Prostate gland (tissue), 2 donors: Measurements from ENCODE around the gene ANO3. TPM values are rescaled to one million over a fixed set of nuclear protein-coding genes. Genes with fewer than 3 reads are reported as not detected.

ENCODE experiments used
- DNase-seq: peaks from one replicate; pipeline ENCODE4 v3.0.0-alpha.2; 2019; ENCODE audit warnings: low spot score
- H3K27ac ChIP-seq, 2 donors: fragments of 200-600 bp; sonication (generic); 2 replicates each; pipeline ENCODE4 v1.5.1; 2017 to 2019
- H3K27me3 ChIP-seq: fragments of 200-600 bp; sonication (generic); replicated peaks from 2 replicates; pipeline ENCODE4 v1.5.1; 2019; ENCODE audit not compliant: insufficient read depth
- H3K36me3 ChIP-seq, 2 donors: fragments of 200-600 bp; sonication (generic); 1 replicate in 1 of 2; 2 replicates in 1 of 2; pipeline versions ENCODE4 v1.5.1 to v1.8.1; 2017 to 2019
- H3K4me1 ChIP-seq: fragments of 200-600 bp; sonication (generic); replicated peaks from 2 replicates; pipeline ENCODE4 v1.5.1; 2019
- H3K4me3 ChIP-seq, 2 donors: fragments of 200-600 bp; sonication (generic); 2 replicates each; pipeline ENCODE4 v1.5.1; 2017 to 2019
- H3K9me3 ChIP-seq: fragments of 200-600 bp; sonication (generic); 2 replicates; pipeline ENCODE4 v1.5.1; 2017
- POLR2A ChIP-seq: fragments of 450-650 bp; IDR thresholded peaks from one replicate; pipeline ENCODE4 v1.6.1; 2016; ENCODE audit warnings: antibody characterized with exemption, mild to moderate bottlenecking
- POLR2AphosphoS5 ChIP-seq: sonication (generic); formaldehyde crosslinking; IDR thresholded peaks from one replicate; pipeline ENCODE4 v1.6.1; 2017; ENCODE audit warnings: antibody characterized with exemption
- WGBS: methylation state at CpG from one replicate; pipeline ENCODE4 v1.1.5; 2018; 5-methylcytosine and 5-hydroxymethylcytosine counted together
- intact Hi-C: fragments of 100-400 bp; cut with DNase I; formaldehyde crosslinking; loops from one replicate; pipeline ENCODE4 v1.14.2; 2022
- total RNA-seq, 2 donors: library from RNA; depleted of rRNA; stranded (reverse); fragments of >200 nt; gene quantifications; one replicate each; pipeline ENCODE4 v1.1.0, GENCODE V29; 2016
- TF ChIP-seq, protein P1 (sequence below), 4 experiments: fragments of 200-600 bp in 2 of 4; fragments of 450-650 bp in 2 of 4; sonication (generic) in 2 of 4; IDR thresholded peaks; 1 replicate in 3 of 4; 2 replicates in 1 of 4; pipeline ENCODE4 v1.5.1; 2016 to 2019; ENCODE audit warnings: antibody characterized with exemption in 4 of 4, mild to moderate bottlenecking in 2 of 4, moderate library complexity in 2 of 4

ANO3 gene
- total RNA-seq, 2 donors from 2014 or later = 0.68 TPM; not detected in 1

GRCh38 chr11:26599876-26600434 is 268.0 kb downstream of the ANO3 start:
- no peak for DNase-seq
- no peaks in the 10 kb centered on the region for H3K9me3 ChIP-seq
- H3K4me3 ChIP-seq = no peak overlapping the region
- 22% methylated on average over 4 of the region's 4 CpGs for WGBS
- no peaks in the 10 kb centered on the region for H3K27me3 ChIP-seq
- no peak for TF ChIP-seq POLR2AphosphoS5
- TF ChIP-seq, protein P1, sequence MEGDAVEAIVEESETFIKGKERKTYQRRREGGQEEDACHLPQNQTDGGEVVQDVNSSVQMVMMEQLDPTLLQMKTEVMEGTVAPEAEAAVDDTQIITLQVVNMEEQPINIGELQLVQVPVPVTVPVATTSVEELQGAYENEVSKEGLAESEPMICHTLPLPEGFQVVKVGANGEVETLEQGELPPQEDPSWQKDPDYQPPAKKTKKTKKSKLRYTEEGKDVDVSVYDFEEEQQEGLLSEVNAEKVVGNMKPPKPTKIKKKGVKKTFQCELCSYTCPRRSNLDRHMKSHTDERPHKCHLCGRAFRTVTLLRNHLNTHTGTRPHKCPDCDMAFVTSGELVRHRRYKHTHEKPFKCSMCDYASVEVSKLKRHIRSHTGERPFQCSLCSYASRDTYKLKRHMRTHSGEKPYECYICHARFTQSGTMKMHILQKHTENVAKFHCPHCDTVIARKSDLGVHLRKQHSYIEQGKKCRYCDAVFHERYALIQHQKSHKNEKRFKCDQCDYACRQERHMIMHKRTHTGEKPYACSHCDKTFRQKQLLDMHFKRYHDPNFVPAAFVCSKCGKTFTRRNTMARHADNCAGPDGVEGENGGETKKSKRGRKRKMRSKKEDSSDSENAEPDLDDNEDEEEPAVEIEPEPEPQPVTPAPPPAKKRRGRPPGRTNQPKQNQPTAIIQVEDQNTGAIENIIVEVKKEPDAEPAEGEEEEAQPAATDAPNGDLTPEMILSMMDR (IDR thresholded peaks at IDR 0.05) = no peak
- no peak for TF ChIP-seq POLR2A
- H3K27ac ChIP-seq = no peak overlapping the region
- intact Hi-C loops = no loop called here
- no peaks in the 10 kb centered on the region for H3K36me3 ChIP-seq
- no peaks in the 10 kb centered on the region for H3K4me1 ChIP-seq

GRCh38 chr11:26607725-26608506 is 276.0 kb downstream of the ANO3 start:
- Histone ChIP-seq H3K27ac (no peak overlapping the region), H3K27me3 (no peaks in the 10 kb centered on the region), H3K4me1 (no peaks in the 10 kb centered on the region), H3K4me3 (no peak overlapping the region), H3K36me3 (no peaks in the 10 kb centered on the region), H3K9me3 (no peaks in the 10 kb centered on the region)
- TF ChIP-seq POLR2AphosphoS5 (no peak), POLR2A (no peak)
- TF ChIP-seq, protein P1 (IDR thresholded peaks at IDR 0.05) = no peak
- DNase-seq = no peak
- intact Hi-C loops = no loop called here
- 92% methylated on average over 7 of the region's 7 CpGs for whole genome bisulfite sequencing

DNA sequence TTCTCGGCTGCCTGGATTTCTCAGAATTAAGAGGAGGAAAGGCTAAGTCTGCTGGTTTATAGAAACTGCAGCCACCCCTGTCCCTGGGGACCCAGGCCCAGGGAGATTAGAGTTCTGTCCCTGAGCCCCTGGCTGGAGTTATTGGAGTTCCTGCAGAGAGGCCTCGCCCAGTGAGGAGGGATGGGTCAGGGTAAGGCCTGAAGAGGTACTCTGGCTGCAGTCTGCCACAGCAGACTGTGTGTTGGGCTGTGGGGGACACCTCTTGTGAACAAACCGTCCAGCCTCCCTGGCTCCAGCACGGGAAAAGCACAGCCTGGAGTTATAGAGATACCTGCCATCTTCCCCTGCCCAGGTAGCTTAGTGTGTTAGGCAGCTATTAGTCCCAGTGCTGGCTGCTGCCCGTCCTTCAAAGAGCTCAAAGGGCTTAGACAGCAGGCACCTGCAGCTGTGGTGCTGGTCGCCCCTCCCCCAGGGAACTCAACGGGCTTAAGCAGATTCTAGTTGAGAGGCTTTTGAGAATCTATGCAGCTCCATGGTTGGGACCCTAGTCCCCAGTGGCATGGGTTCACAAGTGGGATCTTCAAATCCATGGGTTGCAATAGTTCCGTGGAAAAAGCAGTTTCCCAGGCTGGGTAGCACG is 276.7 kb downstream of the ANO3 start:
- H3K4me1 ChIP-seq = no peaks in the 10 kb centered on the region

DNA sequence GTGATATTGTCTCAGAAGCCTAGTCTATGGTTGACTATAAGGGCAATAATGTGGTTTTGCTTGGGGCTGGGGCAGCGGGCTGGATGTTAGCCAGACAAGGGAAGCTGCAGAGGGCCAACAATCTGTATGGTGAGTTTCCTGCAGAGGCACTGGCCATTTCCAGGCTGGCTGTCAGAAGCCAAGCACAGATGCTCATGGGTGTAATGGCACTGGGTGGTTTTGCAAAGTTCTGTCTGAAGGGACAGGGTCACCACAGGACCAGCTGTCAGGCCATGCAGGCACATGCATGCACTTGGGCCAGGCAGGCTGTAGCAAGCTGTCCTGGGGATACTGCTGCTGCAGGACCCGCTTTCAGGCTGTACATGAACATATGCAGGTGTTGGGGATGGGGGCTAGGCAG is 281.8 kb downstream of the ANO3 start:
- no peaks in the 10 kb centered on the region for H3K36me3 ChIP-seq
- no peak overlapping the region for H3K27ac ChIP-seq
- intact Hi-C loops = no loop called here
- H3K4me3 ChIP-seq = no peak overlapping the region
- no peaks in the 10 kb centered on the region for H3K4me1 ChIP-seq
- 91% methylated on average over 2 of the region's 2 CpGs for whole genome bisulfite sequencing
- no peak for DNase-seq
- TF ChIP-seq POLR2A = no peak
- no peak for TF ChIP-seq POLR2AphosphoS5
- TF ChIP-seq, protein P1 (IDR thresholded peaks at IDR 0.05) = no peak
- H3K9me3 ChIP-seq = no peaks in the 10 kb centered on the region
- H3K27me3 ChIP-seq = no peaks in the 10 kb centered on the region

More for the DNA sequence above, 276.7 kb downstream of the ANO3 start:
- WGBS = 72% methylated on average over 9 of the region's 9 CpGs
- intact Hi-C loops = no loop called here
- H3K4me3 ChIP-seq = no peak overlapping the region
- no peaks in the 10 kb centered on the region for H3K9me3 ChIP-seq
- H3K27me3 ChIP-seq = no peaks in the 10 kb centered on the region
- no peak for TF ChIP-seq POLR2A
- TF ChIP-seq, protein P1 (IDR thresholded peaks at IDR 0.05) = no peak
- no peak for TF ChIP-seq POLR2AphosphoS5
- H3K36me3 ChIP-seq = no peaks in the 10 kb centered on the region
- no peak for DNase-seq
- no peak overlapping the region for H3K27ac ChIP-seq
